ENCODE measurements around the gene COL4A5.
"Not testable (repeated sequence)": the region's sequence is repeated elsewhere in the genome, so short reads cannot be mapped to it uniquely, and the experiment has no call there.

COL4A5 gene

GRCh38 chrX:108437349-108438109 is 2.1 kb upstream of the COL4A5 start:
- Mint-ChIP-seq H3K9me3 (ENCODE audit: low read depth) (no peaks in the 10 kb centered on the region), H3K4me1 (ENCODE audit: low read depth) (peaks cover 3% of the 10 kb centered on the region), H3K36me3 (no peaks in the 10 kb centered on the region), H3K4me3 (no peak overlapping the region), H3K27me3 (peaks cover 11% of the 10 kb centered on the region), H3K27ac (no peak overlapping the region)

GRCh38 chrX:108438110-108438623 is 1.5 kb upstream of the COL4A5 start, which contains the start of gene COL4A6:
COL4A6 (minus strand) TSS chrX:108438422; CDS start chrX:108438196, 226 bp downstream.
- no peaks in the 10 kb centered on the region for H3K9me3 Mint-ChIP-seq (ENCODE audit: low read depth)
- H3K27ac Mint-ChIP-seq, result no peak within 1 kb of the TSS
- peak within 1 kb of the TSS; percentile 72 for H3K4me3 Mint-ChIP-seq
- peaks cover 11% of the 10 kb centered on the region for H3K27me3 Mint-ChIP-seq
- peaks cover 3% of the 10 kb centered on the region for H3K4me1 Mint-ChIP-seq (ENCODE audit: low read depth)
- no peaks in the 10 kb centered on the region for H3K36me3 Mint-ChIP-seq

DNA sequence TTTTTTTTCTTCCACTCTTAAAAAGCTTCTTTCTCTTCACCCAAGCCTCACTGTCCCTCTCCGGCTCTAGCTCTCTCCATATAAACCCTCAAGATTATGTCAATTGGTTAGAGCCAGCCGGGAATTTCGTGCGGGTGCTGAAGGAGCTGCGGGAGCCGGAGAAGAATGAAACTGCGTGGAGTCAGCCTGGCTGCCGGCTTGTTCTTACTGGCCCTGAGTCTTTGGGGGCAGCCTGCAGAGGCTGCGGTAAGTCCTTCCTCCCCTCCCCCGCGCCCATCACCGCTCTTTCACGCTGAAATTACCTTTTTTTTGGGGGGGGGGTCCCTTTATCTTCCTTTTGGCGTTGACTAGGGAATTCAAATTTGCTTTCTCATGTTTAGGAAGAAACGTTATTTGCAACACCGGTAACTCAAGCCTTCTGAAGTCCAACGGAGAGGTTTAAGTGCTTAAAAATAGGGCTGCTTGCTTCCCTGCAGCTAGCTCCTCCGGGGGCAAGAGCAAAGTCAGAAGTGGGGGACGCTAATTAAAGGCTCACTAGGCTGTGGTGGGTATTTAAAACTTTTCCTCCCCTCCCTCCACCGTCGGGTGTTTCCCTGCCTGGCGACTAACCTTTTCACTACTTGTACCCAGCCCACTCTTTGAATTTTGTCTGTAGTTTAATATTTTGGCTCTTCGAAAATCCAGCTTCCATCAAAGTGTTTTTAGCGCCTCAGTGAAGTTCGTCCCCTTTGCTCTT is 491 bp downstream of the COL4A5 start:
- H3K27ac Mint-ChIP-seq, result no peak overlapping the region
- no peaks in the 10 kb centered on the region for H3K36me3 Mint-ChIP-seq
- peaks cover 3% of the 10 kb centered on the region for H3K4me1 Mint-ChIP-seq (ENCODE audit: low read depth)
- H3K27me3 Mint-ChIP-seq, result peaks cover 11% of the 10 kb centered on the region
- H3K9me3 Mint-ChIP-seq (ENCODE audit: low read depth), result no peaks in the 10 kb centered on the region
- peak overlapping the region; percentile 72 for H3K4me3 Mint-ChIP-seq

DNA sequence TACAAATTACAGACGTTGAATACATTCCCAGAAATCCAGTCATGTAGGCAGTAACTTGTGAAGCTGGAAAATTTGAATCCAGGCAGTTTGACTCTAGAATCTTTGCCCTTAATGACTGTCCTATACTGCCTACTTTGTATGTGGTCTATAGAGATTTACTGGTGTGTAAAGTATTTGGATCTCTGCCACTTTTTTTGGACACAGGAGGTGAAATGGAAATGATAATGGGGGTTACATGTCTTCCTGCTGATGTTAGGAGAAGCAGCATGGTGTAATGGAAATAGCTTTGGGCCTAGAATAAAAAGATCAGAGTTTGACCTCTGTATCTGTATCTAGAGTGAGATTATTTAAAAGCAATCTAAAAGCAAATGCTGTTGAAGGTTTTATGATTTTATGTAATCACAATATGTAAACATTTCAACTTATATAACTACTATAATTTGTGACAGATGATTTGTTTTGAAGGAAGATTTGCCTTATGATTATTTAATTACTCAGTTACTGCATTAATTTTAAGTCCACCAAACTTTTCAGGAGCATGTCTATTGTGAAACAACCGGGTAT is 3.3 kb downstream of the COL4A5 start:
- H3K4me3 Mint-ChIP-seq, result no peak overlapping the region
- H3K4me1 Mint-ChIP-seq (ENCODE audit: low read depth), result peaks cover 3% of the 10 kb centered on the region
- no peak overlapping the region for H3K27ac Mint-ChIP-seq
- H3K9me3 Mint-ChIP-seq (ENCODE audit: low read depth), result no peaks in the 10 kb centered on the region
- H3K36me3 Mint-ChIP-seq, result no peaks in the 10 kb centered on the region
- H3K27me3 Mint-ChIP-seq, result peaks cover 7% of the 10 kb centered on the region

DNA sequence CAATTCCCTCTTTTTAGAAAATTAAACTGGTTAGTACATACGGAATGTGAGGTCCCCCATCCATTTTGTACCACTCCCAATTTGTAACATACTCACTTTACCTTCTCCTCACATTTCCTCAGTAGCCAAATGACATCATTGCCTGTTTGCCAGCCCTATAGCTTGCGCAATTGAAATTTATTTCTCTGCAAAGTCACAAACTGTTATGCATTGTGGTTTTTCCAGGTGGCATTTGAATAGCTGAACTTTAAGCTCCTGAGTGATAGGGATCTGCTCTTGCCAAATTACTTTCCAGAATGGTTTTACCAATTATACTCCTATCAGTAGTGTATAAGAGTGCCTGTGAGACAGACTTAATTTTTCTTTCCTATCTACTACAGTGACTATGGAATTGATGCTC is 7.7 kb downstream of the COL4A5 start:
- Mint-ChIP-seq H3K27me3 (no peaks in the 10 kb centered on the region), H3K9me3 (ENCODE audit: low read depth) (no peaks in the 10 kb centered on the region), H3K36me3 (no peaks in the 10 kb centered on the region), H3K4me3 (no peak overlapping the region), H3K4me1 (ENCODE audit: low read depth) (no peaks in the 10 kb centered on the region), H3K27ac (no peak overlapping the region)

- Mint-ChIP-seq H3K4me3 (no peak overlapping the region), H3K4me1 (ENCODE audit: low read depth) (no peaks in the 10 kb centered on the region), H3K36me3 (no peaks in the 10 kb centered on the region), H3K27me3 (no peaks in the 10 kb centered on the region), H3K27ac (no peak overlapping the region), H3K9me3 (ENCODE audit: low read depth) (no peaks in the 10 kb centered on the region)
Observed at GRCh38 chrX:108453841-108454240, 14.2 kb downstream of the COL4A5 start.

DNA sequence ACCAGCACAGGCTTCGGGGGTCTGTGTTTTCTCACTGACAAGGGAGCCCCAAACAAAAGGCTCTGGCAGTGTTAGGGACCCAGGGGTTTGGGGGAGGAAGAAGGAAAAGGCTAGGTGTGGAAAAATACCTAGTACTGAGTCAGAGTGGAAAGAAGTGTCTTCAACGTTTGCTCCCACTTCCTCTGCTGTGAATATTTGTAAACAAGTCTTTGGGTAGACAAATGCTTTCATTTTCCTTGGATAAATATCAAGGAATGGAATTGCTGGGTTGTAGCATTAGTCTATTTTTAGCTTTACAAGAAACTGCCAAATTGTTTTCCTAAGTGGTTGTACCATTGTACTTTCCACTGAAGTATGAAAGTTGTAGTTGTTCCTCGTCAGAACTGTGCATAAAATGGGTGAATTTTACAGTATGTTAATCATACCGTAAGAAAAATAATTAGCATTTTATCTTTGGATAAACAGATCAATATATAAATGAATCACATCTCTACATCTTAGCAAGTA is 17.4 kb downstream of the COL4A5 start:
- no peaks in the 10 kb centered on the region for H3K4me1 Mint-ChIP-seq (ENCODE audit: low read depth)
- H3K27me3 Mint-ChIP-seq, result no peaks in the 10 kb centered on the region
- no peaks in the 10 kb centered on the region for H3K9me3 Mint-ChIP-seq (ENCODE audit: low read depth)
- H3K4me3 Mint-ChIP-seq, result no peak overlapping the region
- no peak overlapping the region for H3K27ac Mint-ChIP-seq
- H3K36me3 Mint-ChIP-seq, result no peaks in the 10 kb centered on the region

- no peaks in the 10 kb centered on the region for H3K36me3 Mint-ChIP-seq
- no peaks in the 10 kb centered on the region for H3K27me3 Mint-ChIP-seq
- H3K4me1 Mint-ChIP-seq (ENCODE audit: low read depth), result no peaks in the 10 kb centered on the region
- H3K27ac Mint-ChIP-seq, result no peak overlapping the region
- H3K9me3 Mint-ChIP-seq (ENCODE audit: low read depth), result no peaks in the 10 kb centered on the region
- no peak overlapping the region for H3K4me3 Mint-ChIP-seq
Observed at GRCh38 chrX:108464604-108465003, 25.0 kb downstream of the COL4A5 start.

DNA sequence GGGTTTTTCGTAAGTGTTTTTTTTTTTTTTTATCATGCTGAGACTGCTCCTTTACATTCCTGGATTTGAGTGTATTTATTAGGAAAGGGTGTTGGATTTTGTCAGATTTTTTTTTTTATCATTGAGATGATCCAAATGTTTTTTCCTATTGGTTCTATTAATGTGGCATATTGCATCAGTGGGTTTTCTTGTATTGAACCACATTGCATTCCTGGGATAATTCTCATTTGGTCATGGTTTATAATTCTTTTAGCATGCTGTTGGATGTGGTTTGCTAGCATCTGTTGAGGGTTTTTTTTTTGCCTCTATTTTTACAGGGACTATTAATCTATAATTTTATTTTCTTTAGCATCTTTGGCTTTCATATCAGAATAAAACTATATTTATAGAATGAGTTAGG is 28.8 kb downstream of the COL4A5 start:
- Mint-ChIP-seq H3K9me3 (ENCODE audit: low read depth) (no peaks in the 10 kb centered on the region), H3K4me1 (ENCODE audit: low read depth) (no peaks in the 10 kb centered on the region), H3K4me3 (no peak overlapping the region), H3K27ac (no peak overlapping the region), H3K36me3 (no peaks in the 10 kb centered on the region), H3K27me3 (no peaks in the 10 kb centered on the region)

- no peaks in the 10 kb centered on the region for H3K36me3 Mint-ChIP-seq
- no peak overlapping the region for H3K4me3 Mint-ChIP-seq
- H3K27ac Mint-ChIP-seq, result no peak overlapping the region
- H3K4me1 Mint-ChIP-seq (ENCODE audit: low read depth), result no peaks in the 10 kb centered on the region
- H3K9me3 Mint-ChIP-seq (ENCODE audit: low read depth), result peaks cover 3% of the 10 kb centered on the region
- no peaks in the 10 kb centered on the region for H3K27me3 Mint-ChIP-seq
Observed at GRCh38 chrX:108473979-108474378, 34.3 kb downstream of the COL4A5 start.

- not testable (repeated sequence) for H3K4me3 Mint-ChIP-seq; H3K36me3 Mint-ChIP-seq; H3K9me3 Mint-ChIP-seq (ENCODE audit: low read depth); H3K27me3 Mint-ChIP-seq; H3K4me1 Mint-ChIP-seq (ENCODE audit: low read depth); H3K27ac Mint-ChIP-seq
Observed at GRCh38 chrX:108481528-108481927, 41.9 kb downstream of the COL4A5 start.

DNA sequence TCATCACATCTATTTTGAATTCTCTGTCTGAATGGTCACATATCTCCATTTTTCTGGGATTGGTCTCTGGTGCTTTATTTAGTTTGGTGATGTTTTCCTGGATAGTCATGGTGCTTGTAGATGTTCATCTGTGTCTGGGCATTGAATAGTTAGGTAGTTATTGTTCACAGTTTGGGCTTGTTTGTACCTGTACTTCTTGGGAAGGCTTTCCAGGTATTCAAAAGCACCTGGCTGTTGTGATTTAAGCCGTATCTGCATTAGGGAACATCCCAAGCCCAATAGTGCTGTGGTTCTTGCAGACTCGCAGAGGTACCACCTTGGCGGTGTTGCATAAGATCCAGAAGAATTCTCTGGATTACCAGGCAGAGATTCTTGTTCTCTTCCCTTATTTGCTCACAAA is 44.6 kb downstream of the COL4A5 start:
- Mint-ChIP-seq H3K4me1 (ENCODE audit: low read depth) (no peaks in the 10 kb centered on the region), H3K4me3 (no peak overlapping the region), H3K9me3 (ENCODE audit: low read depth) (no peaks in the 10 kb centered on the region), H3K27ac (no peak overlapping the region), H3K36me3 (no peaks in the 10 kb centered on the region), H3K27me3 (no peaks in the 10 kb centered on the region)

GRCh38 chrX:108485960-108486359 is 46.3 kb downstream of the COL4A5 start:
- no peaks in the 10 kb centered on the region for H3K27me3 Mint-ChIP-seq
- no peaks in the 10 kb centered on the region for H3K9me3 Mint-ChIP-seq (ENCODE audit: low read depth)
- no peak overlapping the region for H3K27ac Mint-ChIP-seq
- H3K4me3 Mint-ChIP-seq, result no peak overlapping the region
- H3K4me1 Mint-ChIP-seq (ENCODE audit: low read depth), result no peaks in the 10 kb centered on the region
- H3K36me3 Mint-ChIP-seq, result no peaks in the 10 kb centered on the region

DNA sequence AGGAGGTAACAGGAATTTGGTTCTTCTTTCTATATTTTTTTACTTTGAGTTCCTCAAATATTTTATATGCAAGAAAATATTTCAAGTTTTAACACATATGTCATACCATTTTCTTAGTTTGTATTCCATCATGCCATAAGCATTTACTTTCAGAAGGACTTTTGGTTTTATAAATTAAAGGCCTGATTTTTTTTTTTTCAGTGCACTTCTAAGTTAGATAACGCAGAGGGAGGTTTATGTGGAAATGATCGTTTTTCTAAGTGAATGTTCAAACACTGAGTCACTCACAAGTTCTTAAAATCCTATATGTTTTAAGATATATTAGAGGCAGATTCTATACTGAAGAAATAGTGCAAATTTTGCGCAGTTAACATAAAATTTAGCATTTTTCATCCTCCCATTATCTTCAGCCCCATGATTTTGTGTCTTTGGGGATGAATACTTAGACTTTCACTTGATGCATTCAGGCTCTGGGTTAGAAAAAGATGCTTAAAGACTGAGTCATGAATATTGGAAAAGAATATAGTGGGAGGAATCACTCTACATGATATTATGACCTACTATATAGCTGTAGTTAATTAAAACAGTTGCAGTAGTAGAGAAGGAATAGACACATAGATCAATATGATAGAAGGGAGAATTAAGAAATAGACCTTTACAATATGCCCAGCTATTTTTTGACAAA is 54.9 kb downstream of the COL4A5 start:
- H3K36me3 Mint-ChIP-seq, result no peaks in the 10 kb centered on the region
- H3K27me3 Mint-ChIP-seq, result no peaks in the 10 kb centered on the region
- no peaks in the 10 kb centered on the region for H3K4me1 Mint-ChIP-seq (ENCODE audit: low read depth)
- H3K27ac Mint-ChIP-seq, result no peak overlapping the region
- no peak overlapping the region for H3K4me3 Mint-ChIP-seq
- H3K9me3 Mint-ChIP-seq (ENCODE audit: low read depth), result no peaks in the 10 kb centered on the region

GRCh38 chrX:108511721-108512120 is 72.1 kb downstream of the COL4A5 start:
- H3K27me3 Mint-ChIP-seq, result no peaks in the 10 kb centered on the region
- H3K4me1 Mint-ChIP-seq (ENCODE audit: low read depth), result no peaks in the 10 kb centered on the region
- H3K4me3 Mint-ChIP-seq, result no peak overlapping the region

More at GRCh38 chrX:108511721-108512120, 72.1 kb downstream of the COL4A5 start:
- Mint-ChIP-seq H3K27ac (no peak overlapping the region), H3K9me3 (ENCODE audit: low read depth) (no peaks in the 10 kb centered on the region), H3K36me3 (no peaks in the 10 kb centered on the region)
